ENCODE results near the gene MXRA7. TPM values are rescaled to one million over a fixed set of nuclear protein-coding genes. Genes with fewer than 3 reads are reported as not detected.

MXRA7 gene
- total RNA-seq, 1 donor = 287 TPM

DNA sequence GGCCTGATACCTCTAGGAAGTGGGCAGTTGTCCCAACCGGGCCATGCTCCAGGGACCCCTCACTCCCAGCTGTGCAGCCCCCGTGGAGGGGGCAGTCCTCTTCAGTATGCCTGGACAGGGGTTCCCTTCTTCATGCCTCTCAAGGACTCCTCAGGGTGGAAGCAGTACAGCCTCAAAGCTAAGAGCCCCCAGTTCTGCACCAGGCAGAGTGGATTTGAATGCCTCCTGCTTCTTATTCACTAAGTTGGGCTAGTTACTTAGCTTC lies 43.3 kb downstream of the MXRA7 start:
- TF ChIP-seq, protein P1, sequence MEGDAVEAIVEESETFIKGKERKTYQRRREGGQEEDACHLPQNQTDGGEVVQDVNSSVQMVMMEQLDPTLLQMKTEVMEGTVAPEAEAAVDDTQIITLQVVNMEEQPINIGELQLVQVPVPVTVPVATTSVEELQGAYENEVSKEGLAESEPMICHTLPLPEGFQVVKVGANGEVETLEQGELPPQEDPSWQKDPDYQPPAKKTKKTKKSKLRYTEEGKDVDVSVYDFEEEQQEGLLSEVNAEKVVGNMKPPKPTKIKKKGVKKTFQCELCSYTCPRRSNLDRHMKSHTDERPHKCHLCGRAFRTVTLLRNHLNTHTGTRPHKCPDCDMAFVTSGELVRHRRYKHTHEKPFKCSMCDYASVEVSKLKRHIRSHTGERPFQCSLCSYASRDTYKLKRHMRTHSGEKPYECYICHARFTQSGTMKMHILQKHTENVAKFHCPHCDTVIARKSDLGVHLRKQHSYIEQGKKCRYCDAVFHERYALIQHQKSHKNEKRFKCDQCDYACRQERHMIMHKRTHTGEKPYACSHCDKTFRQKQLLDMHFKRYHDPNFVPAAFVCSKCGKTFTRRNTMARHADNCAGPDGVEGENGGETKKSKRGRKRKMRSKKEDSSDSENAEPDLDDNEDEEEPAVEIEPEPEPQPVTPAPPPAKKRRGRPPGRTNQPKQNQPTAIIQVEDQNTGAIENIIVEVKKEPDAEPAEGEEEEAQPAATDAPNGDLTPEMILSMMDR (IDR thresholded peaks at IDR 0.05; ENCODE audit: insufficient read depth, low read length) = no peak
- H3K4me3 ChIP-seq (ENCODE audit: low read depth, low read length) = no peak overlapping the region
- DNase-seq (ENCODE audit: low read depth) = no peak

DNA sequence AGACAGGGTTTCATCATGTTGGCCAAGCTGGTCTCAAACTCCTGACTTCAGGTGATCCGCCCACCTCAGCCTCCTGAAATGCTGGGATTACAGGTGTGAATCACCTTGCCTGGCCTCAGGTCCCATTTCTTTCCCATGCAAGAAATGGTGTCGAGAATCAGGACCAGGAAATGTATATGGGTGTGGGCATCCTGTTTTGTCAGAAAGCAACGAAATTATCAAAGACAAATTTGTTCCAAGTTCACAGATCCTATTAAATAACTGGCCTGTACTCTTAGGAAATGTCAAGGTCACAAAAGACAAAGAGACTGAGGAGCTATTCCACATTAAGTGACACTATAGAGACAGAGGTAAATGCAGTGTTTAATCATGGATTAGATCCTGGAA lies 50.1 kb downstream of the MXRA7 start:
- no peak overlapping the region for H3K4me3 ChIP-seq (ENCODE audit: low read depth, low read length)
- TF ChIP-seq, protein P1 (IDR thresholded peaks at IDR 0.05; ENCODE audit: insufficient read depth, low read length) = no peak
- DNase-seq (ENCODE audit: low read depth) = no peak

DNA sequence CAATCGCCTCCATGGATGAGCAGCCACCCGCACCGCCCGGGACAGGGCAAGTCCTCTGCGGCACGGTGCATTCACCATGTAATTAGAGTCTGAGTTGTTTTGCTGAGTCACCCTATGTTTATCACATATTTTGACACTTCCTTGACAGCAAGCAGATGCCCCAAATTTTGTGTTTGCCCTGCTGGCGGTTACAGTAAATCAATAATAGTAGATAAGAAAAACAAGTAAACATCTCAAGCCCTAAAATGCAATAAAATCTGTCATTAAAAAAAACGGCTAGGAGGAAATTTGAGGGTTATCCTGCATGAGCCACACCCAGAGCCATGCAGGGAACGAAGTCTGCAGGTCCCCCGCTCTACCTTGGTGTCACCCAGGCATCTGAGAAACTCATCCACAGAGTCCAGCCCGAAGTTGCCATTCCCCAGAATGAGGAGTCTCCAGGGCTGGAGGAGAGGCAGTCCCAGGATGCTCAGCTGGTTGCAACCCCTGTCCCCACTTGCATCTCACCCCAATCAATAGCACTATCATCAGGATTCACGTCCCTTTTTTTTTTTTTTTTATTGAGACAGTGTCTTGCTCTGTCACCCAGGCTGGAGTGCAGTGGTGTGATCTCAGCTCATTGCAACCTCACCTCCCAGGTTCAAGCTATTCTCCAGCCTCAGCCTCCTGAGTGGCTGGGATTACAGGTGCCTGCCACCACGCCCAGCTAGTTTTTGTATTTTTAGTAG lies 50.7 kb downstream of the MXRA7 start:
- DNase-seq (ENCODE audit: low read depth) = peak; percentile 10
- H3K4me3 ChIP-seq (ENCODE audit: low read depth, low read length) = no peak overlapping the region
- TF ChIP-seq, protein P1 (IDR thresholded peaks at IDR 0.05; ENCODE audit: insufficient read depth, low read length) = no peak

DNA sequence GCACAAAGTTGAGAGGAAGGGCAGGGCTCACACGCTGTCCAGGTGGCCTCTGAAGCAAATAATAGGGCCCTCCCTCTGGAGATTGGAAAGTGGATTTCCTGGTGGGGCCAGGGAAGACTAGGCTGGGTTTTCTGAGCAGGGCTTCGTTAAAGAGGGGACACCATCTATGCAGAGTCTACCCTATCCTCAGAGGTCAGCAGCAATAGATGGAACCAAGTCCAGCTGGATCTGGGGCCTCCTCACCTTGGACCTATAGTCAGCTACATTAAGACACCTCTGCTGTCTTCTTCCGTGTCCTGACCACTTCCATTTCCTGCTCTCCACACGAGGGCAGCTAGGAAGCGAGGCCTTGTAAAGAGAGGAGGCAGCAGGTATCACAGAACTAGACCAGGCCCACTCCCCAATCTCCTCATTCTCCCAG lies 52.5 kb downstream of the MXRA7 start:
- TF ChIP-seq, protein P1 (IDR thresholded peaks at IDR 0.05; ENCODE audit: insufficient read depth, low read length) = no peak

DNA sequence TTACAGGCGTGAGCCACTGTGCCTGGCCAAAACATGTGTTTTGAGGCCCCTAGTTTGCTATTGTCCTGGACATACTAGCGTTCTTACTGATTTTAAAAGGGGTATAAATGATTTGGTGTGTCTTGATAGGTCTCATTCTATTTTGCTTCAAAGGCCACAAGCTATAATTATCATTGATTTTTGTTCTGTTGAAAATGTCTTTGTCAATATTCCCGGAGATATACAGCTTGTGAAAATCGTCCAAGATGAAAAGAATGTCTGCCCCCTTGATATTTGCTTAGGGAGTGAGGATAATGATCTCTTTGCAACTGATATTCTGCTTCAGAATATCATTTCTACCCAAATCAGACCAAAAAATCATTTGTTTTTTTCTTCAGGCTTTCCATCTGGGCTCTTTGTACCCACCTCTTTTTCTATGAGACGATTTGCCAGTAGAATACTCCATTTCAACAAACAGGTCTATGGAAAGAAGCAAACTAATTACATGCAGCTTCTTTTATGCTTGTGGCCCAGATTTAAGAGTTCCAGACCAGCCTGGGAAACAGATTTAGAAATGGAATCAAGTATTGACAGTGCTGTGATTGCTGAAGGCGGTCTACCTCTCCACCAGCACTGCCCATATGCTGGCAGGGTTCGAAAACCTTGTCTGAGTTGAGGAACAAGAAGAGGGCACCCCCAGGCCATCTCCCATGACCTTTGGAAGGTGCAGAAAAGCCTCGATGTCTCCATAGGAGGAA lies 53.1 kb downstream of the MXRA7 start:
- DNase-seq (ENCODE audit: low read depth) = no peak

More for the DNA sequence above, 52.5 kb downstream of the MXRA7 start:
- H3K4me3 ChIP-seq (ENCODE audit: low read depth, low read length) = no peak overlapping the region
- no peak for DNase-seq (ENCODE audit: low read depth)

DNA sequence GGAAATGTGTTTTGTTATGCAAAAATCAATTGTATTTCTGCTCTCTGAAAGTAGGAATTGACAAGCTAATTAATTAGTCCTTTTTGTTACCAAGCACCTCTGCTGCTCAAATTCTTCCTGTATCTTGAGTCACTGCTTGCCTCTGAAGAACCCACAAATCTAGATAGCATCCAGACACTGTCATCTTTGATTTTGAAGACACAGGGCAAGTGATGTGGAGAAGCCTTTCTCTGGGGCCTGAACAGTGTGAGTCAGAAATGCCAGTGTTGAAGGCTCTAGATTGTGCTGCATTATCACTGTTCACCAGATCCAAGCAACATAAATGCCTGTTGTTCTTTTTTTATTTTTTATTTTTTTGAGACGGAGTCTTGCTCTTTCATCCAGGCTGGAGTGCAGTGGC lies 56.4 kb downstream of the MXRA7 start:
- TF ChIP-seq, protein P1 (IDR thresholded peaks at IDR 0.05; ENCODE audit: insufficient read depth, low read length) = no peak
- DNase-seq (ENCODE audit: low read depth) = no peak
- no peak overlapping the region for H3K4me3 ChIP-seq (ENCODE audit: low read depth, low read length)

More for the DNA sequence above, 53.1 kb downstream of the MXRA7 start:
- no peak overlapping the region for H3K4me3 ChIP-seq (ENCODE audit: low read depth, low read length)
- TF ChIP-seq, protein P1 (IDR thresholded peaks at IDR 0.05; ENCODE audit: insufficient read depth, low read length) = no peak
